C4-2B (cell line): Measurements from ENCODE around the gene KDM4C.

Experiments used
- ZFX ChIP-seq: fragments of 450-650 bp; IDR thresholded peaks from 2 replicates; pipeline ENCODE4 v1.6.1; 2017
- TF ChIP-seq, protein P1 (sequence below): fragments of 450-650 bp; conservative IDR thresholded peaks from 2 replicates; pipeline ENCODE4 v1.5.1; 2017; ENCODE audit warnings: mild to moderate bottlenecking

DNA sequence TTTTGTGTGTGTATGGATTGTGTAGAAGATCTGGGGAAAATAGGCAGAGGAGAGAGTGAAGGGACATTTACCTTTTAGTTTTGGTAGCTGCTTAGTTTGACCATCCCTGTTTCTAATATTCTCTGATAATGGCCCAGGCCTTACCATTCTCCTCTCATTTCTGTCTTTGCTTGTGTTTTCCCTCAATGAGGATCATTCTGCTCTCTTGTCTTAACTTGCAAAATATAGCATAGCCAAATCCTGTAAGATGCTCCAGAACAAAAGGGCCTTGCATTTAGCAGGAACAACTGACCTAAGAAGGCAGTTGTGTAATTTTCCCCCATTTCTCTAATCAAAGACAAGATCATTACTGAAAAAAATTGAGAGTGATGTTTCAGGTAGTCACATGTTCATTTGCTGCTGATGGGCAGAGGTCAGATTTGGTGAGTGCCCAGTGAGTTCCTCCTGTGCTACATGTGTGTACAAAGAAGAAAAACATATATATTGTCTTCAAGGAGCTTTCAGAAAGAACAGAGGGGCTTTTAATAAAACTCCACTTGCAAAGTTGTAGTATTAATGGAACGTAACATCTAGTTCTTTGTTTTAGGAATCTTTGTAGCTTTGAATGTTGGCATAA, 139.5 kb downstream of the KDM4C start:
- TF ChIP-seq, protein P1, sequence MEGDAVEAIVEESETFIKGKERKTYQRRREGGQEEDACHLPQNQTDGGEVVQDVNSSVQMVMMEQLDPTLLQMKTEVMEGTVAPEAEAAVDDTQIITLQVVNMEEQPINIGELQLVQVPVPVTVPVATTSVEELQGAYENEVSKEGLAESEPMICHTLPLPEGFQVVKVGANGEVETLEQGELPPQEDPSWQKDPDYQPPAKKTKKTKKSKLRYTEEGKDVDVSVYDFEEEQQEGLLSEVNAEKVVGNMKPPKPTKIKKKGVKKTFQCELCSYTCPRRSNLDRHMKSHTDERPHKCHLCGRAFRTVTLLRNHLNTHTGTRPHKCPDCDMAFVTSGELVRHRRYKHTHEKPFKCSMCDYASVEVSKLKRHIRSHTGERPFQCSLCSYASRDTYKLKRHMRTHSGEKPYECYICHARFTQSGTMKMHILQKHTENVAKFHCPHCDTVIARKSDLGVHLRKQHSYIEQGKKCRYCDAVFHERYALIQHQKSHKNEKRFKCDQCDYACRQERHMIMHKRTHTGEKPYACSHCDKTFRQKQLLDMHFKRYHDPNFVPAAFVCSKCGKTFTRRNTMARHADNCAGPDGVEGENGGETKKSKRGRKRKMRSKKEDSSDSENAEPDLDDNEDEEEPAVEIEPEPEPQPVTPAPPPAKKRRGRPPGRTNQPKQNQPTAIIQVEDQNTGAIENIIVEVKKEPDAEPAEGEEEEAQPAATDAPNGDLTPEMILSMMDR = no peak
- no peak for TF ChIP-seq ZFX
